Esophagus squamous epithelium (tissue), 4 donors: Measurements from ENCODE around the gene MOK.

Experiments used
- CTCF ChIP-seq, 6 experiments: fragments of 450-650 bp in 4 of 6; fragments of 200-600 bp in 2 of 6; sonication (generic) in 2 of 6; IDR thresholded peaks; one replicate each; pipeline ENCODE4 v1.5.1; 2016 to 2019; ENCODE audit warnings: antibody characterized with exemption in 6 of 6, mild to moderate bottlenecking in 4 of 6, moderate library complexity in 4 of 6
- POLR2A ChIP-seq, 4 donors: fragments of 450-650 bp; IDR thresholded peaks; one replicate each; pipeline ENCODE4 v1.6.1; 2017; ENCODE audit warnings: antibody characterized with exemption in 4 of 4, mild to moderate bottlenecking in 4 of 4, moderate library complexity in 3 of 4

DNA sequence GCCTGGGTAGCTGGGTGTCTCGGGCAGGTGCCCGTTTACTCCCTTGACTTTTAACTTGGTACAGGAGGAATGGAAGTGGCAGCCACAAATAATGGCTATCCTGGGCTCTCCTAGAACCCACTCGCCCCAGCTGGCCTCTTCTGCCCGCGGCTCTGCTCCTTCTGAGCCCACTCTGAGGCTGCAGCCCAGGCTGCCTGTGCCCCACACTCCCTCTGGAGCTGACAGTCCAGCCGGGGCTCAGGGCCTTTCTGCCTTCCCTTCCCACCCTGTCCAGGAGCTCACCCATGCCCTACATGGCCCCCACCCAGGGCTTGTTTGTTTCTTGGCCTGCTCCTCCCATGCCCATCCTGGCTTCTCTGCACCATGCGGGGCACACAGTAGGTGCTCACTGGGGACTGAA is 30.2 kb upstream of the MOK start:
- TF ChIP-seq CTCF (IDR thresholded peaks at IDR 0.05) = no peak
- no peak for TF ChIP-seq POLR2A (IDR thresholded peaks at IDR 0.05)
